Neutrophil (primary cell): ENCODE measurements around the gene TMEM170A.

Experiments used
- H3K27ac ChIP-seq: fragments of 200-600 bp; sonication (generic); 2 replicates; pipeline ENCODE4 v1.5.1; 2016; ENCODE audit warnings: mild to moderate bottlenecking, moderate library complexity
- H3K27me3 ChIP-seq: fragments of 200-600 bp; sonication (generic); 2 replicates; pipeline ENCODE4 v1.6.0; 2016; ENCODE audit warnings: mild to moderate bottlenecking
- H3K36me3 ChIP-seq: fragments of 200-600 bp; sonication (generic); 2 replicates; pipeline ENCODE4 v1.5.1; 2017
- H3K4me1 ChIP-seq, 2 experiments: fragments of 200-600 bp in 1 of 2; sonication (generic) in 1 of 2; 1 replicate in 1 of 2; 2 replicates in 1 of 2; pipeline versions ENCODE4 v1.5.1 to v1.6.1; 2013 to 2016; ENCODE audit warnings: low read depth in 1 of 2, low read length in 1 of 2, mild to moderate bottlenecking in 1 of 2, moderate library complexity in 1 of 2; ENCODE audit not compliant: control insufficient read depth in 1 of 2, insufficient read depth in 1 of 2
- H3K4me3 ChIP-seq, 2 experiments: fragments of 200-600 bp in 1 of 2; sonication (generic) in 1 of 2; 1 replicate in 1 of 2; 2 replicates in 1 of 2; pipeline ENCODE4 v1.5.1; 2013 to 2016; ENCODE audit warnings: low read depth in 1 of 2, low read length in 1 of 2, mild to moderate bottlenecking in 1 of 2, moderate library complexity in 1 of 2
- H3K9me3 ChIP-seq: fragments of 200-600 bp; sonication (generic); 2 replicates; pipeline ENCODE4 v1.5.1; 2016
- CTCF ChIP-seq: fragments of 200-600 bp; sonication (generic); IDR thresholded peaks from 2 replicates; pipeline ENCODE4 v1.5.1; 2016; ENCODE audit warnings: antibody characterized with exemption

TMEM170A gene

GRCh38 chr16:75491876-75492275 lies 27.4 kb upstream of the TMEM170A start:
- Histone ChIP-seq H3K4me1 (peaks cover 6 to 8% of the 10 kb centered on the region in 2 experiments), H3K9me3 (no peaks in the 10 kb centered on the region), H3K4me3 (no peak overlapping the region), H3K27ac (no peak overlapping the region), H3K36me3 (no peaks in the 10 kb centered on the region), H3K27me3 (peaks cover 55% of the 10 kb centered on the region)
- TF ChIP-seq CTCF, result no peak

- Histone ChIP-seq H3K4me3 (no peak overlapping the region), H3K36me3 (no peaks in the 10 kb centered on the region), H3K27ac (no peak overlapping the region), H3K9me3 (no peaks in the 10 kb centered on the region), H3K27me3 (peaks cover 21% of the 10 kb centered on the region), H3K4me1 (no peaks in the 10 kb centered on the region)
- TF ChIP-seq CTCF, result no peak
These were observed 23.8 kb upstream of the TMEM170A start for GRCh38 chr16:75488322-75488721.

DNA sequence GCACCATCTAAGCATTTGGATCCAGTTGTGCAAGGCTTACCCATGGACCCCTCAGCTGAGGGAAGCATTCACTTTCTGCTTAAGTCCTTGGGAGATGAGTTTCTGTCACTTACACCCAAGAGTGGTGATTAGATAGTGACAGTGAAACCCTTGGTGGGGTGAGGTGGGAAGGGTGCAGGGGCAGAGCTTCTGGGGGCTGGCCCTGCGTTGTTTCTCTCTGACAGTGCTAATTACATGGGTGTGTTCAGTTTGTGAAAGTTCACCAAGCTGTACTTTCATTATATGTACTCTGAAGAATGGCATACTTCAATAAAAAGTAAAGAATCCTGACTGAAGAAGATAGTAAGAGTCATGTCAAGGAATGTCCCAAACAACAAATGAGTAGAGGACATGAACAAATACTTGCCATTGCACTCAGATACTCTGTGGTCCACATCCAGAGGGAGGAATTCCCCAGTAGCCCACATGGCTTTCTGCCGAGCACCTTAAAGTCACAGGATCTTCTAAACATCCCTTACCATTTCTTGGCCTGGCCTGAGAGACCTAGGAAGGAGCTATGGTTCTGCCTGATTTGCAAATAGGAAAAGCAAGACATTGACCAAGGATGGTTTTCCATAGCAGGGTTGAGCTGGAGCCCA lies 22.3 kb upstream of the TMEM170A start:
- no peak overlapping the region for H3K27ac ChIP-seq
- no peaks in the 10 kb centered on the region for H3K36me3 ChIP-seq
- no peak for TF ChIP-seq CTCF
- H3K4me1 ChIP-seq, result no peaks in the 10 kb centered on the region
- H3K9me3 ChIP-seq, result no peaks in the 10 kb centered on the region
- no peak overlapping the region for H3K4me3 ChIP-seq
- peaks cover 6% of the 10 kb centered on the region for H3K27me3 ChIP-seq

GRCh38 chr16:75486014-75486675 lies 21.7 kb upstream of the TMEM170A start:
- TF ChIP-seq CTCF, result no peak
- no peaks in the 10 kb centered on the region for H3K36me3 ChIP-seq
- no peak overlapping the region for H3K27ac ChIP-seq

GRCh38 chr16:75485230-75486013 lies 20.9 kb upstream of the TMEM170A start:
- H3K27ac ChIP-seq, result no peak overlapping the region

More at GRCh38 chr16:75486014-75486675, 21.7 kb upstream of the TMEM170A start:
- H3K4me1 ChIP-seq, result no peaks in the 10 kb centered on the region
- no peaks in the 10 kb centered on the region for H3K27me3 ChIP-seq
- no peaks in the 10 kb centered on the region for H3K9me3 ChIP-seq
- no peak overlapping the region for H3K4me3 ChIP-seq

More at GRCh38 chr16:75485230-75486013, 20.9 kb upstream of the TMEM170A start:
- Histone ChIP-seq H3K4me3 (no peak overlapping the region), H3K36me3 (no peaks in the 10 kb centered on the region), H3K9me3 (no peaks in the 10 kb centered on the region), H3K27me3 (no peaks in the 10 kb centered on the region), H3K4me1 (no peaks in the 10 kb centered on the region)
- TF ChIP-seq CTCF, result no peak
